Liver (tissue), 9 donors: ENCODE measurements around the gene OSTM1. TPM values are rescaled to one million over a fixed set of nuclear protein-coding genes. Genes with fewer than 3 reads are reported as not detected.

Experiments used
- DNase-seq: peaks from one replicate; pipeline ENCODE4 v3.0.0-alpha.2; 2017; ENCODE audit warnings: low spot score
- H3K27ac ChIP-seq, 2 donors: one replicate each; pipeline ENCODE4 v1.7.0; 2013; ENCODE audit warnings: inconsistent platforms in 2 of 2, low read length in 2 of 2, control low read depth in 1 of 2, low read depth in 1 of 2, mild to moderate bottlenecking in 1 of 2
- H3K27me3 ChIP-seq, 4 donors: one replicate each; pipeline versions ENCODE4 v1.6.1 to v1.7.0; 2013; ENCODE audit warnings: low read length in 3 of 4, inconsistent platforms in 1 of 4, mild to moderate bottlenecking in 1 of 4, moderate library complexity in 1 of 4; ENCODE audit not compliant: control insufficient read depth in 4 of 4, insufficient read depth in 4 of 4
- H3K36me3 ChIP-seq, 4 donors: one replicate each; pipeline versions ENCODE4 v1.6.1 to v1.7.0; 2013; ENCODE audit warnings: low read length in 3 of 4, mild to moderate bottlenecking in 3 of 4, low read depth in 1 of 4, moderate library complexity in 1 of 4; ENCODE audit not compliant: control insufficient read depth in 4 of 4, insufficient read depth in 3 of 4
- H3K4me1 ChIP-seq, 4 donors: one replicate each; pipeline versions ENCODE4 v1.6.1 to v1.7.0; 2013; ENCODE audit warnings: low read length in 3 of 4, mild to moderate bottlenecking in 3 of 4, moderate library complexity in 1 of 4; ENCODE audit not compliant: control insufficient read depth in 4 of 4, insufficient read depth in 4 of 4
- H3K4me3 ChIP-seq, 3 donors: one replicate each; pipeline versions ENCODE4 v1.6.1 to v1.7.0; 2013; ENCODE audit warnings: low read length in 3 of 3, control low read depth in 1 of 3, low read depth in 1 of 3, mild to moderate bottlenecking in 1 of 3
- H3K9ac ChIP-seq, 2 donors: one replicate each; pipeline ENCODE4 v1.7.0; 2013; ENCODE audit warnings: low read length in 2 of 2, mild to moderate bottlenecking in 2 of 2, moderate library complexity in 2 of 2, control low read depth in 1 of 2, low read depth in 1 of 2
- H3K9me3 ChIP-seq, 4 donors: one replicate each; pipeline versions ENCODE4 v1.6.1 to v1.7.0; 2013; ENCODE audit warnings: low read length in 3 of 4; ENCODE audit not compliant: control insufficient read depth in 4 of 4
- ATF3 ChIP-seq: IDR thresholded peaks from 2 replicates; pipeline ENCODE4 v1.6.1; 2016; ENCODE audit warnings: antibody characterized with exemption
- CTCF ChIP-seq: fragments of 150-350 bp; IDR thresholded peaks from 2 replicates; pipeline ENCODE4 v1.5.1; 2017; ENCODE audit warnings: improper control_type of control experiment, low read depth, low read length; ENCODE audit not compliant: missing input control
- EGR1 ChIP-seq, 2 donors: IDR thresholded peaks; 2 replicates each; pipeline ENCODE4 v1.6.1; 2016 to 2018; ENCODE audit warnings: antibody characterized with exemption in 2 of 2, low read depth in 2 of 2
- FOXA2 ChIP-seq: IDR thresholded peaks from 2 replicates; pipeline ENCODE4 v1.6.1; 2016; ENCODE audit warnings: antibody characterized with exemption
- GABPA ChIP-seq, 2 donors: IDR thresholded peaks in 1 of 2; conservative IDR thresholded peaks in 1 of 2; 2 replicates each; pipeline ENCODE4 v1.6.1; 2016; ENCODE audit warnings: antibody characterized with exemption in 2 of 2, mild to moderate bottlenecking in 1 of 2, moderate library complexity in 1 of 2
- HNF4A ChIP-seq, 2 donors: conservative IDR thresholded peaks; 2 replicates each; pipeline ENCODE4 v1.6.1; 2016; ENCODE audit warnings: antibody characterized with exemption in 2 of 2, mild to moderate bottlenecking in 2 of 2
- JUND ChIP-seq, 2 donors: IDR thresholded peaks; 2 replicates each; pipeline ENCODE4 v1.6.1; 2016; ENCODE audit warnings: antibody characterized with exemption in 2 of 2
- MAX ChIP-seq: IDR thresholded peaks from 2 replicates; pipeline ENCODE4 v1.6.1; 2016; ENCODE audit warnings: antibody characterized with exemption
- RAD21 ChIP-seq, 2 donors: IDR thresholded peaks; 2 replicates each; pipeline ENCODE4 v1.6.1; 2016; ENCODE audit warnings: antibody characterized with exemption in 2 of 2, mild to moderate bottlenecking in 2 of 2
- REST ChIP-seq: IDR thresholded peaks from 2 replicates; pipeline ENCODE4 v1.6.1; 2016; ENCODE audit warnings: antibody characterized with exemption, mild to moderate bottlenecking
- RXRA ChIP-seq, 2 donors: IDR thresholded peaks; 2 replicates each; pipeline ENCODE4 v1.6.1; 2017 to 2018; ENCODE audit warnings: antibody characterized with exemption in 2 of 2, mild to moderate bottlenecking in 1 of 2
- SP1 ChIP-seq: IDR thresholded peaks from 2 replicates; pipeline ENCODE4 v1.6.1; 2018; ENCODE audit warnings: antibody characterized with exemption, mild to moderate bottlenecking
- TAF1 ChIP-seq: conservative IDR thresholded peaks from 2 replicates; pipeline ENCODE4 v1.6.1; 2016; ENCODE audit warnings: antibody characterized with exemption, mild to moderate bottlenecking
- YY1 ChIP-seq: IDR thresholded peaks from 2 replicates; pipeline ENCODE4 v1.6.1; 2016; ENCODE audit warnings: antibody characterized with exemption, mild to moderate bottlenecking
- ZBTB33 ChIP-seq: IDR thresholded peaks from 2 replicates; pipeline ENCODE4 v1.6.1; 2016; ENCODE audit warnings: antibody characterized with exemption
- WGBS: extraction: QIAGEN DNeasy Blood & Tissue Kit; methylation state at CpG from one replicate; pipeline ENCODE4 v1.1.7; 2013; 5-methylcytosine and 5-hydroxymethylcytosine counted together
- polyA plus RNA-seq, 2 donors: library from polyadenylated mRNA; stranded (reverse) in 1 of 2; unstranded in 1 of 2; fragments of 200-250 nt in 1 of 2; fragments of >200 nt in 1 of 2; fragmentation: Nextera tagmentation in 1 of 2; extraction: Ambion mirVana in 1 of 2; gene quantifications; one replicate each; pipeline versions ENCODE4 v1.2.1 to v1.2.3, GENCODE V29; 2013 to 2015
- total RNA-seq, 2 donors: library from RNA; depleted of rRNA; stranded (reverse); fragments of >200 nt; gene quantifications; one replicate each; pipeline ENCODE4 v1.2.3, GENCODE V29; 2014
- donor health status: healthy.
- donor health status: healthy.
- donor health status: healthy.
- donor health status: healthy.
- donor health status: healthy.

The OSTM1 gene
- total and polyA plus RNA-seq, 4 donors: 8.8 to 33.3 (median 11.3) TPM

GRCh38 chr6:108108374-108108773, 33.8 kb upstream of the OSTM1 start:
- H3K27ac ChIP-seq: no peak overlapping the region
- peaks cover 0 to 1% (median 0%) of the 10 kb centered on the region in 4 donors for H3K4me1 ChIP-seq
- no peaks in the 10 kb centered on the region for H3K9me3 ChIP-seq
- no peak overlapping the region for H3K4me3 ChIP-seq
- no peaks in the 10 kb centered on the region for H3K36me3 ChIP-seq
- H3K9ac ChIP-seq: no peak overlapping the region
- no peak for DNase-seq
- TF ChIP-seq RXRA (IDR thresholded peaks at IDR 0.05) (no peak), RAD21 (IDR thresholded peaks at IDR 0.05) (no peak), MAX (no peak), YY1 (no peak), HNF4A (conservative IDR thresholded peaks at IDR 0.05) (no peak), SP1 (no peak), GABPA (IDR thresholded peaks at IDR 0.05 in 1 of 2, conservative IDR thresholded peaks at IDR 0.05 in 1 of 2) (no peak), JUND (IDR thresholded peaks at IDR 0.05) (no peak), ATF3 (no peak), ZBTB33 (no peak), TAF1 (no peak), EGR1 (IDR thresholded peaks at IDR 0.05; ENCODE audit: low read depth in 2 of 2) (no peak), FOXA2 (no peak), REST (no peak), CTCF (no peak)
- no peaks in the 10 kb centered on the region for H3K27me3 ChIP-seq

GRCh38 chr6:108107102-108107501, 32.6 kb upstream of the OSTM1 start:
- TF ChIP-seq EGR1 (IDR thresholded peaks at IDR 0.05; ENCODE audit: low read depth in 2 of 2) (no peak), REST (no peak), RXRA (IDR thresholded peaks at IDR 0.05) (no peak), YY1 (no peak)
- no peak overlapping the region for H3K4me3 ChIP-seq
- no peaks in the 10 kb centered on the region for H3K4me1 ChIP-seq
- 91% methylated on average over 1 of the region's 1 CpG for WGBS
- no peaks in the 10 kb centered on the region for H3K9me3 ChIP-seq
- H3K9ac ChIP-seq: no peak overlapping the region
- H3K27me3 ChIP-seq: no peaks in the 10 kb centered on the region
- DNase-seq: no peak
- H3K36me3 ChIP-seq: no peaks in the 10 kb centered on the region
- H3K27ac ChIP-seq: no peak overlapping the region
